GM12875 (cell line): ENCODE measurements around the gene RECQL.

Source experiments
- H3K4me3 ChIP-seq: one replicate; pipeline ENCODE4 v1.5.1; 2011; ENCODE audit warnings: low read depth, low read length, control low read depth
- CTCF ChIP-seq: IDR thresholded peaks from 2 replicates; pipeline ENCODE4 v1.5.1; 2011; ENCODE audit warnings: low read depth, mild to moderate bottlenecking, control low read depth, inconsistent platforms, low read length, moderate library complexity, borderline replicate concordance; ENCODE audit not compliant: insufficient read depth

The RECQL gene

GRCh38 chr12:21505888-21506287, 4.5 kb upstream of the RECQL start:
- no peak for TF ChIP-seq CTCF
- H3K4me3 ChIP-seq: no peak overlapping the region

GRCh38 chr12:21502872-21503271, 1.4 kb upstream of the RECQL start:
- H3K4me3 ChIP-seq: no peak overlapping the region
- no peak for TF ChIP-seq CTCF

DNA sequence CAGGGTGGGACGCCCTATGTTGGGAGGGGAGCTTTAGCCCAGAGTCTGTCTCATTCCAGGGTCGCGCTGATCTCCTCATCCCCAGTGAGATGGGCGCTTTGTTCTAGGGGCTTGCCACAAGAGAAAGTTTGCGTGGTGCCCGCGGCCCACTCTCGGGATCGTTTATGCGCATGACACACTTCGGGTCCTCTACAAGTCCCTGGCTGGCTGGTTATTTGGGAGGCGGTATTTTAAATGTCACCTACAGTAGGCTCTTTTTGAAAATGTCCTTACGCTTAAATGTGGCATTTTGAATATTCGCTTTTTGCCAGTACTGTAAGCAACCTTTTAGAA, 695 bp upstream of the RECQL start:
- H3K4me3 ChIP-seq: peak overlapping the region; percentile 77
- no peak for TF ChIP-seq CTCF

GRCh38 chr12:21500786-21501257, 613 bp downstream of the RECQL start:
- H3K4me3 ChIP-seq: peak overlapping the region; percentile 79
- TF ChIP-seq CTCF: no peak

- no peak for TF ChIP-seq CTCF
- H3K4me3 ChIP-seq: no peak overlapping the region
Observed at GRCh38 chr12:21499765-21500164, 1.7 kb downstream of the RECQL start.

DNA sequence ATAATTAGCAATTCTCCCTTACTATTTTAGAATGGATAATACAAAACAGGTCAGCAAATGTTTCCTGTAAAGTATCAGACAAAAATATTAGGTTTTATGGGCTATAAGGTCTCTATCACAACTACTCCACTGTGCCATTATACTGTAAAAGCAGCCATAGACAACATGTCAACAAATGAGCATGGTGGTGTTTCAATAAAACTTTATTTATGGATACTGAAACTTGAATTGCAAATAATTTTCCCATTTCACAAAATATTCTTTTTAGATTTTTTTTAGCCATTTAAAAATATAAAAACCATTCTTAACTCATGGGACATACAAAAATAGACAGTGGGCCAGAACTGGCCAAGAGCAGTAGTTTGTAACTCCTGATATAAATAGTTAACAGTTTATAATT, 15.4 kb downstream of the RECQL start:
- TF ChIP-seq CTCF: no peak
- H3K4me3 ChIP-seq: no peak overlapping the region

DNA sequence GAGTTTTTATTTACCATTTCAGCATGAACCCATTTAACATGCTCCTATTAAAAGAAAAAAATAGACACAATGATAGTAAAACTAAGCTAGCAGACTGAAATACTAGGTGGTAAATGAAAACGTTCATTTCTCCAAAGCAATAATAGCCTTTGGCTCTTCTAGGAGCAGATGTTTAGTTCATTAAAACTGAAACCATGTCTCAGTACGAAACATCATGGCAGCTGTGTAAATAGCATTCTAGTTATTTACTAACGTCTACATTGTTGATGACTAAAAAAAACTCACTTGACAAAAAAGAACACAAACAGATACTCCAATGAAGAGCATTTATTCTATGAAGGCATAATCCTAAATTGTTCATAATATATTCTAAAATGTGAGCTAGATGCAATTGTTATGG, 17.9 kb downstream of the RECQL start:
- TF ChIP-seq CTCF: no peak
- H3K4me3 ChIP-seq: no peak overlapping the region
